GM10266 (cell line): ENCODE measurements around the gene SHKBP1.
A peak's percentile ranks its signal among the peaks of the same experiment; 100 is the strongest.

Experiments used
- DNase-seq: peaks from one replicate; pipeline ENCODE4 v3.0.0; 2012; ENCODE audit errors: extremely low spot score
- CTCF ChIP-seq: IDR thresholded peaks from 2 replicates; pipeline ENCODE4 v1.5.1; 2012; ENCODE audit warnings: mild to moderate bottlenecking, low read depth; ENCODE audit not compliant: control insufficient read depth, insufficient read depth; ENCODE audit errors: missing control alignments

The SHKBP1 gene

DNA sequence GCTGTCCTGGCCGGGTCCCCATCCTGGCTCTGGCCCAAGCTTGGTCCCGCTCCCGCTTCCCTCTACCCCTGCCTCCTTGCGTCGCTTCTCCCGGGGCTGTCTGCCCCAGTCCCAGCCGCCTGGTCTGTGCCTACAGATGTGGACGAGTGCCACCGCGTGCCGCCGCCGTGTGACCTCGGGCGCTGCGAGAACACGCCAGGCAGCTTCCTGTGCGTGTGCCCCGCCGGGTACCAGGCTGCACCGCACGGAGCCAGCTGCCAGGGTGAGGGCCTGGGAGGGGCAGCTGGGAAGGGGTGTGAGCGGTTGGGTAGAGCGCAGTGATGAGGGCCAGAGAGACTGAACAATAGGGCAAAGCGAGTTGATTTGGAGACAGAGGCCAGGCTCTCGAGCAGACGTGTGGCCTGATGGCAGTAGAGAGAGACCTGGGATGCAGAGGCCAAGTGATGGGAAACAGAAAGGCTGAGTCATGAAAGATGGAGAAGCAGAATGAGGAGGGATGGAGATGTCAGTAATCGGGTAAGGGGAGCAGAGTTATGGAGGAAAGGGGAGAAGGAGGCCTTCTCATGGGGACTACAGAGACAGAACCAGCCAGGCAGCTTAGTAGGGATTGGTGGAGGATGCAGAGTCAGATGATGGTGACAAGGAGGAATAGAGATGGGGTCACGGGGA lies 33.9 kb downstream of the SHKBP1 start:
- DNase-seq, result no peak
- no peak for TF ChIP-seq CTCF

DNA sequence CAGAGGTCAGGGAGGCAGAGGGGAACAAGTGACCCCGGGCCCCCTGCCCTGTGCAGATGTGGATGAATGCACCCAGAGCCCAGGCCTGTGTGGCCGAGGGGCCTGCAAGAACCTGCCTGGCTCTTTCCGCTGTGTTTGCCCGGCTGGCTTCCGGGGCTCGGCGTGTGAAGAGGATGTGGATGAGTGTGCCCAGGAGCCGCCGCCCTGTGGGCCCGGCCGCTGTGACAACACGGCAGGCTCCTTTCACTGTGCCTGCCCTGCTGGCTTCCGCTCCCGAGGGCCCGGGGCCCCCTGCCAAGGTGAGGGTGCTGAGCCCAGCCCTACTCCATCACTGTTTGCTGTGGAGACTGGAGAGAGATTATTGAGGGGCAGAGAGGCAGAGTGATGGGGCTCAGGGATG lies 34.4 kb downstream of the SHKBP1 start:
- no peak for DNase-seq
- no peak for TF ChIP-seq CTCF

GRCh38 chr19:40611900-40612698 lies 35.4 kb downstream of the SHKBP1 start:
- TF ChIP-seq CTCF, result no peak

GRCh38 chr19:40612831-40613689 lies 36.4 kb downstream of the SHKBP1 start:
- no peak for TF ChIP-seq CTCF
- DNase-seq, result peak; percentile 90

More at GRCh38 chr19:40611900-40612698, 35.4 kb downstream of the SHKBP1 start:
- no peak for DNase-seq

DNA sequence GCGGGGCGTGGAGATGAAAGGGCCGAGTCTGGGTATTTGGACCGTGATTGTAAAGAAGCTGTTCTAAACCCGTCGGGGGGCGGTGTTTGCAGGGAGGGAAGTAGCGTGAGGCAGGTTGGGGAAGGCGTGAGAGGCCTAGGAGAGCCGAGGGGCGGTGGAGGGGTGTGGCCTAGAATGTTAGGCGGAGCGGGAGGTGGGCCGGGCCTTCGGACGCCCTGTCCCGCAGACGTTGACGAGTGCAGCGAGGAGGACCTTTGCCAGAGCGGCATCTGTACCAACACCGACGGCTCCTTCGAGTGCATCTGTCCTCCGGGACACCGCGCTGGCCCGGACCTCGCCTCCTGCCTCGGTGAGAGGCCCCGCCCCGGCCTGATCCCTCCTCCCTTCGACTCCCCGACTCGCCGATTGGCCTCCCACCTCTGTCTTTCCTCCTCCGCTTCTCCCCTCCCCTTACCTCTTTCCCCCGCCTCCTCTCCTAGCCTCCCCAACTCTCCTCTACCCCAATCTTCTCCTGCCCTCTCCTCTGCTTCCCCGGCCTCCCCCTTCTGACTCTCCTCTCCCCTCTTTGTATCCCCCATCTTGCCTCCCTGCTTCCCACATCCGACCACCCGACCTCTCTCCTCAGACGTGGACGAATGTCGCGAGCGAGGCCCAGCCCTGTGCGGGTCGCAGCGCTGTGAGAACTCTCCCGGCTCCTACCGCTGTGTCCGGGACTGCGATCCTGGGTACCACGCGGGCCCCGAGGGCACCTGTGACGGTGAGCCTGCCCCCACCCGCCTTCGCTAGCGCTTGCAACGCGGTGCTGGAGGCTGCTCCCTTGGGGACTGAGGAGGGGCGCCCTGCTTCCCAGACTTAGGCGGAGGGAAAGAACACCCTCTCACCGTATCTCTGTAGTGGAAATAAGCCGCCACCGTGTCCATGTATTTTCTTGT lies 37.3 kb downstream of the SHKBP1 start:
- DNase-seq, result peak; percentile 92
- TF ChIP-seq CTCF, result no peak

DNA sequence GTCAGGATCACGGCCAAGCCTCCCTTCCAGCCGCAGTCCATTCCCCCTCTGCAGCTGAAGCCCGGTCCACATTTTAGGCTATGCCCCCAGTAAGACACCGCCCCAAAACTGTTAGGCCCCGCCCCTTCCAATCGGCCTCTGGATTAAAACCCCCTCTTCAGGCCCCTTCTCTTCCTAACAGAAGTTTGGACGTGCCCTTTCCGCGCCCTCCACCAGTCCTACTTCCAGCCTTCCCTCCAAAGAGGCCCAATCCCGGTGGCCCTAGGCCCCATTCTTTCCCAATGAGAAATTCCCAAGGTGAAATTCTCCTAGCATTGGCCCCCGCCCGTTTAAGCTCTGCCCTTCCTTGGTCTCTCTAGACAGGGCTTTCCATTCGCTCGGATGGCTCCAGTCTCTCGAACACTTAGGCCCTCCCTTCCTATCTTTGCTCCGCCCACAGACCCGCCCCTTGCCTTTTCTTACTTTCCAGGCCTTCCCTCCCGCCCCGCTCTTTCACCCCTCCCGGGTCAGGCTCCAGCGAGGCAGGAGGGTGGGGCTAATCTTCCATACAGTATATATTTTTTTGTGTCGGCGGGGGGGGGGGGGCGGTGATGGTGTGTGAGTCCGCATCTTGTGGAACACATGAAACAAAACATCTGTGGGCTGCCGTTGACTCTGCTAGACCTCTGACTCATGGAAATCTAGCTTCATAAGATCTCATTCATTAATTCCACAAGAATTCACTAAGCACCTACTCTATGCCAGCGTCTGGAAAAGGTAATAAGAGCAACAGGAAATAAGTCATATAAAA lies 38.1 kb downstream of the SHKBP1 start:
- TF ChIP-seq CTCF, result no peak
- DNase-seq, result peak; percentile 74
